ENCODE measurements around the gene ABCC3. TPM values are rescaled to one million over a fixed set of nuclear protein-coding genes. Genes with fewer than 3 reads are reported as not detected.

Gene ABCC3
- total and polyA plus RNA-seq, 2 of the 8 experiments (the other 6 are each of a cell fraction or from before 2014, with no cell fraction given) = 0.35 to 0.37 TPM

DNA sequence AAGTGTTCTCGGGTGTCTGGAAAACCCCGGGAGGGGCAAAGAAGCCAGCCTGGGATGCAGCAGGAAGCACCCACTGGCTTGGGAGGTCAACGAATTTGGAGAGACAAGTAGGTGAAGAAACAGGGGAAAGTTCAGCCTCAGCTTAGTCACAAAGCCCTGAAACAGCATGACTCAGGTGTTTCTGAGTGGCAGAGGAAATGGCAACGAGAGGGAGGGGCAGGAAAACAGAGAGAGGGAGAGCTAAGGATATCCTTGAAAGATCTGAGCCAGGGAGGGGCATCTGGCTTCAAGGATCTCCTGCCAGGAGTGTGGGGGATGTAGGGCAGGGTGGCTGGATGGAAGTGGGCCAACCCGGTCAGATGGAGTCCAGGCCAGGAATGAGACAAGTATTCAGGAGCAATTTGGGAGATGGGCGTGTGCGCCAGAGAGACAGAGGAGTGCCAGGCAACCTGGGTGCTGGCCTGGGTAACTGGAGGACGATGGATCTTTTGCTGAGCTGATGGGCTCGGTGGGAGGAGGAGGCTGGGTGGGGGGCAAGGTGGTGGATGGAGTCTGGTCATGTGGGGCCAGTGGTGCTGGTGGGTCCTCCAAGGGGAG, 27.2 kb downstream of the ABCC3 start:
- CTCF ChIA-PET (ENCODE audit: partially characterized antibody) = interaction anchor here (1.0 to 10.0 kb wide), 15 partner anchors 8 to 111 kb away, joined by 3 to 96 read pairs (median 6); no protein-coding TSS in a partner anchor

More for the DNA sequence above, 27.2 kb downstream of the ABCC3 start:
- no peak overlapping the region for H3K23ac ChIP-seq (ENCODE audit: insufficient read length)
- H2BK12ac ChIP-seq (ENCODE audit: low read depth, low read length) = peak overlapping the region; percentile 92
- H3K23me2 ChIP-seq (ENCODE audit: low read depth, low read length) = no peaks in the 10 kb centered on the region
- no peak overlapping the region for H4K5ac ChIP-seq (ENCODE audit: insufficient read length, low read depth, low read length)
- H3K4ac ChIP-seq (replicated peaks; ENCODE audit: insufficient read length, low read depth, low read length) = no peak overlapping the region
- no peak overlapping the region; a peak in 1 of 7 replicates for H3K9ac ChIP-seq (replicated peaks in 1 of 4; ENCODE audit: extremely low read depth in 1 of 4, low read depth in 3 of 4, low read length in 3 of 4)
- peak overlapping the region; percentile 78; the same call in 1 of the 2 replicates for H2BK5ac ChIP-seq (ENCODE audit: low read depth, low read length)
- POLR2A ChIA-PET (ENCODE audit: partially characterized antibody) = interaction anchor here (0.9 to 1.8 kb wide), 7 partner anchors 8 to 182 kb away, joined by 3 to 6 read pairs (median 3); partner anchors contain the start of gene LUC7L3
- peak overlapping the region; percentile 77; the same call in 1 of the 2 replicates for H2BK20ac ChIP-seq (ENCODE audit: low read length)
- TF ChIP-seq RAD21 (IDR thresholded peaks at IDR 0.05 in 1 of 2, conservative IDR thresholded peaks at IDR 0.05 in 1 of 2; ENCODE audit: low read depth in 2 of 2, low read length in 2 of 2) (no peak), MAFK (IDR thresholded peaks at IDR 0.05; ENCODE audit: low read depth, low read length) (peak; percentile 88), FOSL1 (IDR thresholded peaks at IDR 0.05; ENCODE audit: insufficient read depth, low read depth, low read length) (no peak), SIRT6 (IDR thresholded peaks at IDR 0.05; ENCODE audit: low read length) (no peak), SUZ12 (IDR thresholded peaks at IDR 0.05; ENCODE audit: low read length) (no peak), KDM4A (IDR thresholded peaks at IDR 0.05; ENCODE audit: low read depth, low read length, severe bottlenecking) (no peak), SIX5 (IDR thresholded peaks at IDR 0.05; ENCODE audit: low read depth, low read length) (no peak), HDAC2 (IDR thresholded peaks at IDR 0.05; ENCODE audit: borderline replicate concordance in 1 of 2, low read depth in 2 of 2, low read length in 2 of 2) (no peak), ZNF274 (IDR thresholded peaks at IDR 0.05; ENCODE audit: borderline replicate concordance, extremely low read depth, low read length) (no peak), SAP30 (IDR thresholded peaks at IDR 0.05; ENCODE audit: insufficient read depth, insufficient replicate concordance, low read length) (no peak), BACH1 (IDR thresholded peaks at IDR 0.05; ENCODE audit: low read length) (peak; percentile 96)
- TF ChIP-seq, protein P1, sequence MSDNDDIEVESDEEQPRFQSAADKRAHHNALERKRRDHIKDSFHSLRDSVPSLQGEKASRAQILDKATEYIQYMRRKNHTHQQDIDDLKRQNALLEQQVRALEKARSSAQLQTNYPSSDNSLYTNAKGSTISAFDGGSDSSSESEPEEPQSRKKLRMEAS (IDR thresholded peaks at IDR 0.05) = no peak
- no peak overlapping the region for H2BK120ac ChIP-seq (replicated peaks; ENCODE audit: low read depth, low read length)
- H3K4me1 ChIP-seq (replicated peaks in 1 of 4; ENCODE audit: control insufficient read depth in 3 of 4, insufficient read depth in 4 of 4, low read length in 3 of 4) = peaks cover 3 to 8% (median 5%) of the 10 kb centered on the region in 4 experiments; a peak in 6 of 7 replicates
- H4K8ac ChIP-seq (ENCODE audit: extremely low read depth, insufficient read depth, low read length) = peak overlapping the region; percentile 31; the same call in 1 of the 2 replicates
- H3K14ac ChIP-seq (ENCODE audit: insufficient read length) = no peak overlapping the region
- H3K18ac ChIP-seq (ENCODE audit: extremely low read depth, low read length) = peak overlapping the region; percentile 48
- H4K91ac ChIP-seq (replicated peaks; ENCODE audit: insufficient read length, low read length) = no peak overlapping the region
- no peaks in the 10 kb centered on the region for H3K27me3 ChIP-seq (replicated peaks in 1 of 4; ENCODE audit: control insufficient read depth in 3 of 4, extremely low read depth in 1 of 4, insufficient read depth in 3 of 4, low read length in 3 of 4)
- no peaks in the 10 kb centered on the region for H3K36me3 ChIP-seq (ENCODE audit: control insufficient read depth in 2 of 4, insufficient read depth in 4 of 4, low read length in 3 of 4)
- H2BK15ac ChIP-seq (ENCODE audit: low read length) = peak overlapping the region; percentile 31; the same call in 1 of the 2 replicates
- no peak for FAIRE-seq
- no peak overlapping the region; a peak in 1 of 4 replicates for H3K4me2 ChIP-seq (ENCODE audit: insufficient read depth in 1 of 2, low read depth in 2 of 2, low read length in 2 of 2)
- H3K27ac ChIP-seq (ENCODE audit: low read depth, low read length) = no peak overlapping the region
- H4K20me1 ChIP-seq (replicated peaks in 1 of 2; ENCODE audit: control insufficient read depth in 1 of 2, insufficient read depth in 2 of 2, low read length in 2 of 2) = no peaks in the 10 kb centered on the region
- peak overlapping the region; percentile 88 for H2AFZ ChIP-seq (ENCODE audit: low read length)
- no peak for DNase-seq (ENCODE audit: low read depth in 1 of 2, low spot score in 2 of 2)
- no peaks in the 10 kb centered on the region for H3K79me2 ChIP-seq (ENCODE audit: control insufficient read depth in 1 of 2, insufficient read depth in 2 of 2, low read length in 2 of 2)
- H3K9me3 ChIP-seq (ENCODE audit: insufficient read depth in 2 of 2, low read depth in 1 of 2, low read length in 1 of 2) = no peaks in the 10 kb centered on the region
- no peaks in the 10 kb centered on the region for H3K79me1 ChIP-seq (ENCODE audit: low read depth, low read length)
- WGBS, 2 experiments (ENCODE audit: extremely low coverage in 1 of 2, insufficient coverage in 1 of 2, insufficient read length in 1 of 2, insufficient replicate concordance in 2 of 2, low coverage in 1 of 2, low lambda C conversion rate in 2 of 2, missing lambda C conversion rate in 1 of 2) = 83% methylated on average over 9 of the region's 9 CpGs; no CpG with 5 or more reads in 1 of the 2 experiments
- no peak overlapping the region for H2AK5ac ChIP-seq (ENCODE audit: low read depth, low read length)
- no peak overlapping the region for H3K56ac ChIP-seq (replicated peaks; ENCODE audit: insufficient read length, low read depth, low read length)
- H3K4me3 ChIP-seq (ENCODE audit: extremely low read depth in 1 of 4, insufficient read depth in 2 of 4, low read depth in 3 of 4, low read length in 4 of 4) = no peak overlapping the region

All from H1 (cell line).